A549 (cell line): Measurements from ENCODE around the gene PCNT.

Experiments used
- FOSL2 ChIP-seq, 2 experiments: fragments of 450-650 bp in 1 of 2; fragments of >200 bp in 1 of 2; sonication (Bioruptor Twin) in 1 of 2; formaldehyde crosslinking; IDR thresholded peaks; 2 replicates each; pipeline versions ENCODE4 v1.5.0 to v1.6.1; 2016 to 2020; ENCODE audit warnings: mild to moderate bottlenecking in 1 of 2, moderate library complexity in 1 of 2
- KDM5A ChIP-seq: fragments of 200-600 bp; sonication (generic); IDR thresholded peaks from 2 replicates; pipeline ENCODE4 v1.6.1; 2016; ENCODE audit warnings: antibody characterized with exemption, mild to moderate bottlenecking
- NPAS2 ChIP-seq: fragments of 250-450 bp; sonication (Bioruptor Pico); IDR thresholded peaks from 2 replicates; pipeline ENCODE4 v1.8.0; 2022; ENCODE audit warnings: mild to moderate bottlenecking, moderate library complexity, borderline replicate concordance
- NR3C1 ChIP-seq: fragments of >200 bp; sonication (Bioruptor Twin); formaldehyde crosslinking; IDR thresholded peaks from 3 replicates; pipeline ENCODE4 v1.6.1; 2017
- POLR2A ChIP-seq: IDR thresholded peaks from 2 replicates; pipeline ENCODE4 v1.6.1; 2012; ENCODE audit warnings: mild to moderate bottlenecking, low read length
- RAD21 ChIP-seq, 2 experiments: fragments of >200 bp in 1 of 2; sonication (Bioruptor Twin) in 1 of 2; formaldehyde crosslinking in 1 of 2; IDR thresholded peaks in 1 of 2; conservative IDR thresholded peaks in 1 of 2; 2 replicates in 1 of 2; 3 replicates in 1 of 2; pipeline ENCODE4 v1.6.1; 2012 to 2018; ENCODE audit warnings: inconsistent platforms in 1 of 2
- RARB ChIP-seq: fragments of 250-450 bp; sonication (Bioruptor Pico); IDR thresholded peaks from 2 replicates; pipeline ENCODE4 v1.8.0; 2021; ENCODE audit warnings: mild to moderate bottlenecking, moderate library complexity
- SREBF2 ChIP-seq: fragments of 450-650 bp; IDR thresholded peaks from 2 replicates; pipeline ENCODE4 v1.6.1; 2014; ENCODE audit warnings: mild to moderate bottlenecking, moderate library complexity
- TF ChIP-seq, protein P1 (sequence below): fragments of 450-650 bp; IDR thresholded peaks from 2 replicates; pipeline ENCODE4 v1.6.1; 2014; ENCODE audit warnings: antibody characterized with exemption
- TF ChIP-seq, protein P2 (sequence below): fragments of >200 bp; sonication (Bioruptor Twin); formaldehyde crosslinking; IDR thresholded peaks from 3 replicates; pipeline ENCODE4 v1.5.1; 2016
- TF ChIP-seq, protein P3 (sequence below): fragments of 250-450 bp; sonication (Bioruptor Pico); IDR thresholded peaks from 2 replicates; pipeline ENCODE4 v1.5.0; 2021; ENCODE audit warnings: mild to moderate bottlenecking, moderate library complexity, borderline replicate concordance
- TF ChIP-seq, protein P4 (sequence below): IDR thresholded peaks from 2 replicates; pipeline ENCODE4 v1.6.1; 2012

DNA sequence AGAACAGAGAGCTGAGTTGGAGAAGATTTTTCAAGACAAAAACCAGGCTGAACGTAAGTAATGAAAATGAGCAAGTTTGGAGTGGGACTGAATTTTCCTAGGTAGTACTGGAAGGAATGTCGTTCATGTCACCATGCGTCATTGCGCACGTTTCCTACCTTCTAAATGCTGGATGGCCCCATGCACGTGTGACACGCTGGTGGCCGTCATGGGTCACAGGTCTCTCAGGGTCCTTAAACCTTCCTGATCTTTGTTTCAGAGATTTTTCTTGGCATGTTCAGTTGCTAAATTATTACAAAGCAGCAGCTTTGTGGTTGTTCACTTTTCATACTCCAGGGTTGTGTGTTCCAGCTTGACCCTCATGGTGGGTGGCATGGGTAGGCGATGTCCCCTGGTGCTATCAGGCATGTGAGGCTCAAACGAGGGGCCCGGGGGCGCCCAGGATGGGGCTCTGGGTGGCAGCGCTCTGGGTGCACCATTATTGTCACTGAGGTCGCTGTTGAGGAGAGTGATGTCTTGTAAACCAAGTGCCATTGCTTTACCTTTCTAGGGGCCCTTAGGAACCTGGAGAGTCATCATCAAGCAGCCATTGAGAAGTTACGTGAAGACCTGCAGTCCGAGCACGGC is 25.3 kb downstream of the PCNT start:
- TF ChIP-seq, protein P1, sequence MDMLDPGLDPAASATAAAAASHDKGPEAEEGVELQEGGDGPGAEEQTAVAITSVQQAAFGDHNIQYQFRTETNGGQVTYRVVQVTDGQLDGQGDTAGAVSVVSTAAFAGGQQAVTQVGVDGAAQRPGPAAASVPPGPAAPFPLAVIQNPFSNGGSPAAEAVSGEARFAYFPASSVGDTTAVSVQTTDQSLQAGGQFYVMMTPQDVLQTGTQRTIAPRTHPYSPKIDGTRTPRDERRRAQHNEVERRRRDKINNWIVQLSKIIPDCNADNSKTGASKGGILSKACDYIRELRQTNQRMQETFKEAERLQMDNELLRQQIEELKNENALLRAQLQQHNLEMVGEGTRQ: no peak
- TF ChIP-seq NR3C1 (no peak), POLR2A (no peak), RARB (CRISPR knock-in tag) (no peak), SREBF2 (no peak), KDM5A (no peak), RAD21 (conservative IDR thresholded peaks at IDR 0.05 in 1 of 2, IDR thresholded peaks at IDR 0.05 in 1 of 2) (no peak), NPAS2 (CRISPR knock-in tag) (no peak), FOSL2 (IDR thresholded peaks at IDR 0.05) (no peak), FOSL2 (CRISPR knock-in tag; IDR thresholded peaks at IDR 0.05) (no peak)
- TF ChIP-seq, protein P2, sequence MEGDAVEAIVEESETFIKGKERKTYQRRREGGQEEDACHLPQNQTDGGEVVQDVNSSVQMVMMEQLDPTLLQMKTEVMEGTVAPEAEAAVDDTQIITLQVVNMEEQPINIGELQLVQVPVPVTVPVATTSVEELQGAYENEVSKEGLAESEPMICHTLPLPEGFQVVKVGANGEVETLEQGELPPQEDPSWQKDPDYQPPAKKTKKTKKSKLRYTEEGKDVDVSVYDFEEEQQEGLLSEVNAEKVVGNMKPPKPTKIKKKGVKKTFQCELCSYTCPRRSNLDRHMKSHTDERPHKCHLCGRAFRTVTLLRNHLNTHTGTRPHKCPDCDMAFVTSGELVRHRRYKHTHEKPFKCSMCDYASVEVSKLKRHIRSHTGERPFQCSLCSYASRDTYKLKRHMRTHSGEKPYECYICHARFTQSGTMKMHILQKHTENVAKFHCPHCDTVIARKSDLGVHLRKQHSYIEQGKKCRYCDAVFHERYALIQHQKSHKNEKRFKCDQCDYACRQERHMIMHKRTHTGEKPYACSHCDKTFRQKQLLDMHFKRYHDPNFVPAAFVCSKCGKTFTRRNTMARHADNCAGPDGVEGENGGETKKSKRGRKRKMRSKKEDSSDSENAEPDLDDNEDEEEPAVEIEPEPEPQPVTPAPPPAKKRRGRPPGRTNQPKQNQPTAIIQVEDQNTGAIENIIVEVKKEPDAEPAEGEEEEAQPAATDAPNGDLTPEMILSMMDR: no peak
- TF ChIP-seq, protein P3, sequence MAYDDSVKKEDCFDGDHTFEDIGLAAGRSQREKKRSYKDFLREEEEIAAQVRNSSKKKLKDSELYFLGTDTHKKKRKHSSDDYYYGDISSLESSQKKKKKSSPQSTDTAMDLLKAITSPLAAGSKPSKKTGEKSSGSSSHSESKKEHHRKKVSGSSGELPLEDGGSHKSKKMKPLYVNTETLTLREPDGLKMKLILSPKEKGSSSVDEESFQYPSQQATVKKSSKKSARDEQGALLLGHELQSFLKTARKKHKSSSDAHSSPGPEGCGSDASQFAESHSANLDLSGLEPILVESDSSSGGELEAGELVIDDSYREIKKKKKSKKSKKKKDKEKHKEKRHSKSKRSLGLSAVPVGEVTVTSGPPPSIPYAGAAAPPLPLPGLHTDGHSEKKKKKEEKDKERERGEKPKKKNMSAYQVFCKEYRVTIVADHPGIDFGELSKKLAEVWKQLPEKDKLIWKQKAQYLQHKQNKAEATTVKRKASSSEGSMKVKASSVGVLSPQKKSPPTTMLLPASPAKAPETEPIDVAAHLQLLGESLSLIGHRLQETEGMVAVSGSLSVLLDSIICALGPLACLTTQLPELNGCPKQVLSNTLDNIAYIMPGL (CRISPR knock-in tag): no peak
- TF ChIP-seq, protein P4, sequence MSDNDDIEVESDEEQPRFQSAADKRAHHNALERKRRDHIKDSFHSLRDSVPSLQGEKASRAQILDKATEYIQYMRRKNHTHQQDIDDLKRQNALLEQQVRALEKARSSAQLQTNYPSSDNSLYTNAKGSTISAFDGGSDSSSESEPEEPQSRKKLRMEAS: no peak
